GM12878 (cell line): ENCODE data around the gene OTUD5. TPM values are rescaled to one million over a fixed set of nuclear protein-coding genes. Genes with fewer than 3 reads are reported as not detected.
"Not testable (repeated sequence)": the region's sequence is repeated elsewhere in the genome, so short reads cannot be mapped to it uniquely, and the experiment has no call there.

Experiments
- ATAC-seq: fragments of 200-7000 bp; cut with Tn5 transposase; 3 replicates; pipeline ENCODE4 v1.9.1; 2020; ENCODE audit warnings: mild to moderate bottlenecking, moderate library complexity
- BruUV-seq: library from RNA; stranded (reverse); fragments of 400-500 nt; replicated peaks from 2 replicates; lab custom pipeline; 2021; lab: Mats Ljungman, UMichigan
- CTCF ChIA-PET: fragments of 300-600 bp; sonication (Branson Sonifier 250); formaldehyde crosslinking; extraction: SDS; loops from one replicate; lab custom pipeline; 2021; ENCODE audit warnings: inconsistent platforms; lab: Yijun Ruan, JAX
- POLR2A ChIA-PET: fragments of 350-600 bp; formaldehyde crosslinking; extraction: SDS; loops from one replicate; lab custom pipeline; 2021; ENCODE audit warnings: inconsistent platforms; lab: Charles Lee
- RAD21 ChIA-PET: fragments of 300-600 bp; sonication (Branson Sonifier 250); formaldehyde crosslinking; loops from one replicate; lab custom pipeline; 2023; ENCODE audit warnings: antibody characterized with exemption; ENCODE audit not compliant: unreplicated experiment; lab: Charles Lee
- SMC1A ChIA-PET: fragments of 300-600 bp; sonication (Branson Sonifier 250); formaldehyde crosslinking; loops from one replicate; lab custom pipeline; 2023; ENCODE audit not compliant: unreplicated experiment, uncharacterized antibody; lab: Charles Lee
- DNase-seq: peaks from one replicate; pipeline ENCODE4 v3.0.0-alpha.2; 2011; ENCODE audit warnings: low read depth, low spot score
- FAIRE-seq: peaks from 3 replicates; lab custom pipeline; 2011; peaks lifted over from hg19 to GRCh38; lab: Jason Lieb, UNC
- H2AFZ ChIP-seq: 2 replicates; pipeline ENCODE4 v1.6.0; 2011; ENCODE audit warnings: low read depth, low read length, control low read depth; ENCODE audit not compliant: control insufficient read depth
- H3K27ac ChIP-seq: 2 replicates; pipeline ENCODE4 v1.5.1; 2011; ENCODE audit warnings: control low read depth; ENCODE audit not compliant: control insufficient read depth, insufficient read depth
- H3K27me3 ChIP-seq, 2 experiments: replicated peaks in 1 of 2; 2 replicates each; pipeline versions ENCODE4 v1.6.0 to v1.6.1; 2011; ENCODE audit warnings: low read length in 1 of 2; ENCODE audit not compliant: control insufficient read depth in 2 of 2, insufficient read depth in 2 of 2
- H3K36me3 ChIP-seq, 2 experiments: 2 replicates each; pipeline ENCODE4 v1.5.1; 2011; ENCODE audit warnings: low read length in 1 of 2; ENCODE audit not compliant: control insufficient read depth in 2 of 2, insufficient read depth in 2 of 2
- H3K4me1 ChIP-seq: 2 replicates; pipeline ENCODE4 v1.6.1; 2011; ENCODE audit warnings: mild to moderate bottlenecking, low read length, moderate library complexity, mixed read lengths; ENCODE audit not compliant: control insufficient read depth, insufficient read depth
- H3K4me2 ChIP-seq: 2 replicates; pipeline ENCODE4 v1.6.0; 2011; ENCODE audit warnings: control low read depth; ENCODE audit not compliant: control insufficient read depth, insufficient read depth
- H3K4me3 ChIP-seq: fragments of 200-600 bp; sonication (generic); 2 replicates; pipeline ENCODE4 v1.5.1; 2016
- H3K79me2 ChIP-seq: 2 replicates; pipeline ENCODE4 v1.6.0; 2011; ENCODE audit warnings: low read length; ENCODE audit not compliant: control insufficient read depth, insufficient read depth
- H3K9ac ChIP-seq: 2 replicates; pipeline ENCODE4 v1.8.0; 2011; ENCODE audit warnings: low read length, control low read depth, mixed read lengths; ENCODE audit not compliant: control insufficient read depth, insufficient read depth
- H3K9me3 ChIP-seq: replicated peaks from 3 replicates; pipeline ENCODE4 v1.5.1; 2011; ENCODE audit warnings: mild to moderate bottlenecking, low read length; ENCODE audit not compliant: control insufficient read depth, insufficient read depth
- H4K20me1 ChIP-seq: 2 replicates; pipeline ENCODE4 v1.6.0; 2011; ENCODE audit not compliant: control insufficient read depth, insufficient read depth
- ATF3 ChIP-seq: IDR thresholded peaks from 2 replicates; pipeline ENCODE4 v1.6.1; 2011; ENCODE audit warnings: low read depth, mild to moderate bottlenecking, low read length, moderate library complexity, borderline replicate concordance; ENCODE audit errors: extremely low read depth
- CEBPB ChIP-seq, 2 experiments: fragments of 150-350 bp in 1 of 2; IDR thresholded peaks; 2 replicates each; pipeline ENCODE4 v1.6.1; 2012 to 2014; ENCODE audit warnings: low read depth in 2 of 2, low read length in 2 of 2, borderline replicate concordance in 1 of 2, inconsistent platforms in 1 of 2
- DPF2 ChIP-seq: fragments of 450-650 bp; IDR thresholded peaks from 2 replicates; pipeline ENCODE4 v1.6.1; 2017; ENCODE audit warnings: mild to moderate bottlenecking
- FOXM1 ChIP-seq: IDR thresholded peaks from 2 replicates; pipeline ENCODE4 v1.6.1; 2012; ENCODE audit warnings: low read depth, mild to moderate bottlenecking, inconsistent platforms, low read length, moderate library complexity
- MEF2B ChIP-seq: fragments of 450-650 bp; IDR thresholded peaks from 2 replicates; pipeline ENCODE4 v1.6.1; 2018; ENCODE audit warnings: mild to moderate bottlenecking, moderate library complexity; ENCODE audit not compliant: partially characterized antibody, poor library complexity, severe bottlenecking
- MYC ChIP-seq: IDR thresholded peaks from 2 replicates; pipeline ENCODE4 v1.6.1; 2011; ENCODE audit warnings: mild to moderate bottlenecking, low read length, moderate library complexity, inconsistent platforms; ENCODE audit not compliant: insufficient read depth, insufficient replicate concordance, insufficient read length, severe bottlenecking
- NR2C1 ChIP-seq: fragments of 450-650 bp; IDR thresholded peaks from 2 replicates; pipeline ENCODE4 v1.6.1; 2017; ENCODE audit warnings: antibody characterized with exemption, mild to moderate bottlenecking, moderate library complexity
- NR2C2 ChIP-seq: IDR thresholded peaks from 2 replicates; pipeline ENCODE4 v1.6.1; 2011; ENCODE audit warnings: borderline replicate concordance, low read depth; ENCODE audit not compliant: control insufficient read depth, insufficient read length
- PBX3 ChIP-seq: IDR thresholded peaks from 2 replicates; pipeline ENCODE4 v1.6.1; 2011; ENCODE audit warnings: mild to moderate bottlenecking, low read depth, low read length, moderate library complexity; ENCODE audit not compliant: insufficient replicate concordance
- POLR2AphosphoS2 ChIP-seq: IDR thresholded peaks from 2 replicates; pipeline ENCODE4 v1.6.1; 2011; ENCODE audit warnings: low read depth, mild to moderate bottlenecking, low read length, improper control_type of control experiment, moderate library complexity
- YBX1 ChIP-seq: fragments of 450-650 bp; IDR thresholded peaks from 2 replicates; pipeline ENCODE4 v1.6.1; 2016; ENCODE audit warnings: antibody characterized with exemption
- ZNF207 ChIP-seq: fragments of 450-650 bp; IDR thresholded peaks from 2 replicates; pipeline ENCODE4 v1.6.1; 2014; ENCODE audit warnings: antibody characterized with exemption, mild to moderate bottlenecking, borderline replicate concordance
- WGBS: methylation state at CpG from one replicate; pipeline ENCODE4 v1.1.6; 2016; ENCODE audit warnings: low lambda C conversion rate; ENCODE audit not compliant: insufficient replicate concordance, insufficient coverage; ENCODE audit errors: missing lambda C conversion rate; 5-methylcytosine and 5-hydroxymethylcytosine counted together
- in situ Hi-C: fragments of 300-500 bp; cut with MboI; formaldehyde crosslinking; loops from 9 replicates; pipeline ENCODE4 v1.14.3; 2018; ENCODE audit warnings: mixed read lengths
- intact Hi-C: fragments of 100-400 bp; cut with micrococcal nuclease; formaldehyde crosslinking; loops from one replicate; pipeline ENCODE4 v1.14.2; 2022; ENCODE audit not compliant: unreplicated experiment
- polyA plus RNA-seq, 11 experiments: library from polyadenylated mRNA; depleted of rRNA in 4 of 11; unstranded in 6 of 11; stranded (reverse) in 5 of 11; fragments of >200 nt; fragmentation: Nextera tagmentation in 4 of 11; fragmentation: Illumina TruSeq in 1 of 11; extraction: Ambion mirVana in 4 of 11; extraction: Trizol in 1 of 11; gene quantifications; 1 replicate in 1 of 11; 2 replicates in 10 of 11; pipeline versions ENCODE4 v1.2.1 to v1.2.3, GENCODE V29; 2011 to 2016; ENCODE audit warnings: inconsistent platforms in 2 of 11, missing spikeins in 2 of 11, low read depth in 1 of 11
- total RNA-seq, 4 experiments: library from RNA; depleted of rRNA in 3 of 4; stranded (reverse); fragments of >200 nt in 3 of 4; fragmentation: Illumina TruSeq in 1 of 4; extraction: Trizol in 1 of 4; gene quantifications; 2 replicates each; pipeline versions ENCODE4 v1.2.1 to v1.2.3, GENCODE V29; 2013 to 2021

Gene OTUD5
- total and polyA plus RNA-seq, 10 of the 15 experiments (the other 5 are each of a cell fraction or from before 2014, with no cell fraction given) = 2.0 to 50.3 (median 22.7) TPM

GRCh38 chrX:48980341-48980740, 22.9 kb upstream of the OTUD5 start:
- H3K9ac ChIP-seq, ATAC-seq, H2AFZ ChIP-seq, FAIRE-seq, H3K4me1 ChIP-seq, intact Hi-C loops, RAD21 ChIA-PET, H3K4me3 ChIP-seq, H3K9me3 ChIP-seq, SMC1A ChIA-PET, in situ Hi-C loops, H4K20me1 ChIP-seq, POLR2A ChIA-PET, DNase-seq, BruUV-seq, H3K27me3 ChIP-seq, H3K36me3 ChIP-seq, H3K79me2 ChIP-seq, H3K4me2 ChIP-seq, H3K27ac ChIP-seq: not testable (repeated sequence)
- CTCF ChIA-PET = interaction anchor here (0.7 kb wide), 1 partner anchor 64 kb away, joined by 4 read pairs; no protein-coding TSS in a partner anchor
- WGBS = 66% methylated on average over 9 of the region's 10 CpGs

GRCh38 chrX:48978226-48978625, 20.8 kb upstream of the OTUD5 start:
- intact Hi-C loops (no loop called here), in situ Hi-C loops (no loop called here)
- POLR2A ChIA-PET = no interaction called here
- BruUV-seq = no TSS peak
- H3K4me1 ChIP-seq = no peaks in the 10 kb centered on the region
- SMC1A ChIA-PET = no interaction called here
- WGBS = 75% methylated on average over 4 of the region's 5 CpGs
- FAIRE-seq = no peak
- peaks cover 0 to 4% of the 10 kb centered on the region in 2 experiments; a peak in 3 of 4 replicates for H3K36me3 ChIP-seq
- ATAC-seq = no peak
- RAD21 ChIA-PET = no interaction called here
- no peak for TF ChIP-seq CEBPB (IDR thresholded peaks at IDR 0.05; ENCODE audit: borderline replicate concordance in 1 of 2, low read depth in 2 of 2, low read length in 2 of 2)
- no peak for TF ChIP-seq POLR2AphosphoS2
- TF ChIP-seq ATF3 = no peak
- TF ChIP-seq YBX1 = no peak
- no peak for TF ChIP-seq MEF2B
- TF ChIP-seq DPF2 = no peak
- no peak for TF ChIP-seq NR2C1
- no peak for TF ChIP-seq FOXM1
- no peak for TF ChIP-seq MYC
- no peak for TF ChIP-seq NR2C2
- TF ChIP-seq ZNF207 = no peak
- TF ChIP-seq PBX3 = no peak
- no peaks in the 10 kb centered on the region for H3K27me3 ChIP-seq
- CTCF ChIA-PET = no interaction called here
- H3K4me3 ChIP-seq = no peak overlapping the region
- no peaks in the 10 kb centered on the region for H3K79me2 ChIP-seq
- no peak overlapping the region for H3K4me2 ChIP-seq
- no peaks in the 10 kb centered on the region for H3K9me3 ChIP-seq
- no peaks in the 10 kb centered on the region for H4K20me1 ChIP-seq
- DNase-seq = no peak
- H3K9ac ChIP-seq = no peak overlapping the region
- no peak overlapping the region for H3K27ac ChIP-seq
- no peak overlapping the region for H2AFZ ChIP-seq
